ENCODE results near the gene ANAPC5.
"Not testable (repeated sequence)": the region's sequence is repeated elsewhere in the genome, so short reads cannot be mapped to it uniquely, and the experiment has no call there.

Gene ANAPC5

GRCh38 chr12:121310231-121310630, 42.0 kb downstream of the ANAPC5 start:
- DNase-seq, result not testable (repeated sequence)

GRCh38 chr12:121307397-121307796, 44.8 kb downstream of the ANAPC5 start:
- DNase-seq, result not testable (repeated sequence)

DNA sequence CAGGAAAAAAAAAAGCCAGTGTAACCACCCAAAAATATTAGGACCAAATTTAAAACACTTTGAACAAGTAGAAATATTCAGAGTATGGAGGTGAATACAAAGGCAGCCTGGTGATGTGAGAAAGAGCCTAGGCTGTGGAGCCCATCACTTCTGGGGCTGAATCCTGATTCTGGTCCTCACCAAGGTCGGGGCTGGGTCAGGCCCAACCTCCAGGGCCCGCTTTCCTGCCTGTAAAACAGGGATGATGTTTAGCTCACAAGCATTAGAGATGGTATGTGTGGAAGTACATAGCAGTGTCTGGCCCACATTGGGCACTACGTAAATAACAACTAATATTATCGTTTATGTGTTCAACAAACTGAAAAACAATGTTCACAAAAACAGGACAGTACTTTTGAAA, 47.9 kb downstream of the ANAPC5 start:
- no peak for DNase-seq

DNA sequence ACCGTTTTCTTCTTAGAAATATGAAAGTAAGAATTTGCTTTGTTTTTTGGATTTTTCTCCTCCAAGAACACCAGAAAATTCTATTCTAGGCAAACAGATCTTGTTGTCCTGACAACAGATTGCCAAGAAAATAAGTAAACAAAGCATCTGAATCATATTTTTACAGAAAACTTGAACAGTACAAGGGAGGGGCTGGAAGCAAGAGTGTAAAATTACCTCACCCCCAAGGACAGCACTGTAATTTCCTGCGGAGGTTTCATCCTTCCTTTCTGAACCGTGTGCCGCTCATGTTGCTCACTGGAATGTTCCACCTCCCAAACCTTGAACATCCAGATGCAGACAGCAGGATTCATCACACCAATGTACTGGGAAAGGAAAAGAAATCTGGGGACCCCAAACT, 50.3 kb downstream of the ANAPC5 start:
- no peak for DNase-seq

DNA sequence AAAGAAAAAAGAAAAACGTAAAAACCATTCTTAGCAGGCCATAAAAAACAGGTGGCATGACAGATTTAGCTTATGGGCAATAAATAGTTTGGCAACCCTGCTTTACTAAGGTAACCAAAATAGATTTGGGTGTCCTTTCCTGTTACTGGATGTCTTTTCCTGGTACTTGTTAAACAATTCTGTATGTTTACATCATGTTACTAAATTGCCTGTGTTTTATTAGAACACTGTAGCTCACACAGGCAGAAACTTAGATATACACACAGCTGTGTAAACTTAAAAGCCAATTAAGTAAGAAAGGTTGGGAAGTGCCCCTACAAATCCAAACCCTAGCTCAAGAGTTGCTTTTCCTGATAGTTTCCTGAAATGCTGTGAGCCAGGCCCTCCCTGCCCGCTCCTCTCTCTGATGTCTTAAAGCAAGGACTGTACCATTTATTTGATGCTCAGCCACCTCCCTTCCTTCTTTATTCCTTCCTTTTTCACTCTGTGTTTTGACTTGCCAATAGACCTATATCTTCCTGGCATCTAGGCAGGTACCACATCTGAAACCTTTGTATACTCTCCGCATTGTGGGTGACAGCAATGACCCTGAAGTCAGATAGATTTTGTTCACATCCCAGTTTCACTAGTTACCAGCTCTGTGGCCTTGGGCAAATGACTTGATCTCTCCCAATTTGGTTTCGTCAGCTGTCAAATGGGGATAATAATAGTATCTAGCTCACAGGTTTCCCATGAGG, 52.0 kb downstream of the ANAPC5 start:
- DNase-seq, result peak; percentile 1

- DNase-seq, result no peak
Observed at GRCh38 chr12:121299662-121300061, 52.5 kb downstream of the ANAPC5 start.

GRCh38 chr12:121298411-121298810, 53.8 kb downstream of the ANAPC5 start:
- DNase-seq, result not testable (repeated sequence)

GRCh38 chr12:121297435-121297991, 54.7 kb downstream of the ANAPC5 start:
- peak; percentile 35 for DNase-seq

- peak; percentile 85 for DNase-seq
Observed at GRCh38 chr12:121296618-121297434, 55.4 kb downstream of the ANAPC5 start, which contains the start of gene CAMKK2. Gene CAMKK2 (minus strand): TSS chr12:121296709. CDS start chr12:121274526, 22,183 bp downstream.

DNA sequence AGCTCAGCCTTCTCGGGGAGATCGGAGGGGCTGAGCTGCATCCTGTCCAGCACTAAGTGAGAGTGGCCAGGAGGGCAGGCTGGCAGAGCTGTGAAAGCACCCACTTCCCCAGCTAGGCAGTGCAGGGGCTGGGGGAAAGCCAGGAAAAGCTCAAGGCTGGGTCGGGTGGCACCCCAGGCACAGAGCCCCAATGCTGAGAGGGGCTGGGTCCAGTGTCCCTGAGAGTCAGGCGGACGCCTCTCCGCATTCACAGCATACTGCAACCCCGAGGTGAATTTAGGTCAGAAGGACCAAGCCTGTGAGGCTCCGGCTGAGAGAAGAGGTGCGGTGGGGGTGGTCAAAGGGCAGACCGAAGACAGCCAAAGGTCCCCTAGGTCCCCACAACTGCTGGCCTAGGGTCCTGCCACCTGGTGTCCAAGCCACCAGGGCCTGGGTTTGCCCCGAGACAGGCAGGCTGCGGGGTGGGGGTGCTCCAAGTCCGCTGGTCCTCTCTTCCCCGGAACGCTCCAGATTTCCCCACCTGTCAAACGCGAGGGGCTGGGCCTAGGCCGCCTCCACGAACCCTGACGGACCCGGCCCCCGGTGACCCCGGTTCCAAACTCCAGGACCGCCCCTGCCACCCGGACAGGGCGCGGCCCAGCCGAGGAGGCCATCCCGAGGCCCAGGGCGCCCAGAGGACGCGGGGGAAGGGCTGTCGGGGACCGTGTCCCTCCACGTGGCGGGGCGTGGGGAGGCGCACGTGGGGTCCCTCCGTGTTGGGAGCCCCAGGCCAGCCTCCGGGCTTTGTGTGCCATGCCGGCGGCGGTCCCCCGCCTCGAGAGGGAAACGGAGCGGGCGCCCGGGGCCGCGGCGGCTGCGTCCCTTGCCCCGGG, 56.2 kb downstream of the ANAPC5 start:
- DNase-seq, result no peak

- peak; percentile 3 for DNase-seq
Observed at GRCh38 chr12:121295116-121295745, 57.0 kb downstream of the ANAPC5 start.

GRCh38 chr12:121294151-121294889, 57.9 kb downstream of the ANAPC5 start:
- no peak for DNase-seq

GRCh38 chr12:121293603-121294002, 58.6 kb downstream of the ANAPC5 start:
- no peak for DNase-seq

DNA sequence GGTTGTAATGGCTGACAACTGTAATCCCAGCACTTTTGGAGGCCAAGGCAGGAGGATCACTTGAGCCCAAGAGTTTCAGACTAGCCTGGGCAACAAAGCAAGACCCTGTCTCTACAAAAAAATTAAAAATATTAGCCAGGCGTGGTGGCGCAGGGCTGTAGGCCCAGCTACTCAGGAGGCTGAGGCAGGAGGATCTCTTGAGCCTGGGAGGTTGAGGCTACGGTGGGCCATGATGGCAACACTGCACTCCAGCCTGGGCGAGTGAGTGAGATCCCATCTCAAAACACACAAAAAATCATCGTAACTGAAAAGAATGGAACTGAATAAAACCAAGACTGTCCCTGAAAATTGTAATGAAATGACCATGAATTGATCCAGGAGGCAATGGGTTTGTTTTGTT, 61.8 kb downstream of the ANAPC5 start:
- no peak for DNase-seq

GRCh38 chr12:121289962-121290361, 62.2 kb downstream of the ANAPC5 start:
- no peak for DNase-seq

GRCh38 chr12:121288986-121289385, 63.2 kb downstream of the ANAPC5 start:
- no peak for DNase-seq

DNA sequence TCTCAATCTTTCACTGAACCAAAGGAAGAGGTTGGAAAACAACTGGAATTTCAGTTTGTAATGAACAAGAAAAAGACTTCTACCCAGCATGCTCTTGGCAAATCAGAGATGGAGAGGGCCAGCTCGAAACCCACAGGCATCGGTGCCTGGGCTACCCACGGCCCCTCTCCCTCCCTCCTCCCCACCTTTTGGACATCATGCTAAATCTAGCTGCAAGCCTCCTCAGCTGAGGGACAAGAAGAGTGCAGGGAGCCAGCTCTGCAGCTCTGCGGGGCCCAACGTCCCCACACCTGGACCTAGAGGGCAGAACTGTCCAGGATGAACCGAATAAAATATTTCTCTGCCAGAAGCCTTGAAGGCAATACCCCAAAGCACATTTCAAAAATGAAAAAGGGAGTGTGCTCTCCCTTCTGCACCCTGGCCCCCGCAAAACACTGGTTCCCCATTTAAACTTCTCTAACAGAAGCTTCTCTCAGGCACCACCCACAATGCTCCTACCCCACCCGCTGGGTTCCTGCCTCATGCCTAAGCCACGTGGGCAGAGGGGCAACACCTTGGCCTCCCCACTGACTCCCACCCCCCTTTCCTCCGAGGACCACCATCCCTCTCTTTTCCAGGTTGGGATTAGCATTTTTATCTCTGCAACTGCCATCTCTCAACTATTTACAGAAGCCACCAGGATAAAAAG, 63.9 kb downstream of the ANAPC5 start:
- DNase-seq, result no peak

- DNase-seq, result no peak
Observed at GRCh38 chr12:121287267-121287954, 64.8 kb downstream of the ANAPC5 start.

- no peak for DNase-seq
Observed at GRCh38 chr12:121285856-121286255, 66.4 kb downstream of the ANAPC5 start.

Measured in NCI-H1436 (cell line).